Colonic mucosa (tissue), 4 donors: Measurements from ENCODE around the gene KRT79. TPM values are rescaled to one million over a fixed set of nuclear protein-coding genes. Genes with fewer than 3 reads are reported as not detected.

Experiments
- DNase-seq: peaks from one replicate; pipeline ENCODE4 v3.0.0-alpha.2; 2020
- H3K27ac ChIP-seq: fragments of 200-600 bp; one replicate; pipeline ENCODE4 v1.8.0; 2021
- H3K27me3 ChIP-seq: fragments of 200-600 bp; one replicate; pipeline ENCODE4 v1.8.0; 2021
- H3K36me3 ChIP-seq: fragments of 200-600 bp; one replicate; pipeline ENCODE4 v1.8.0; 2021
- H3K4me1 ChIP-seq: fragments of 200-600 bp; one replicate; pipeline ENCODE4 v1.8.0; 2021; ENCODE audit warnings: mild to moderate bottlenecking
- H3K4me3 ChIP-seq: fragments of 200-600 bp; one replicate; pipeline ENCODE4 v1.8.0; 2021
- H3K9ac ChIP-seq, 2 donors: one replicate each; pipeline ENCODE4 v1.7.0; 2013; ENCODE audit warnings: control low read depth in 2 of 2, low read depth in 2 of 2, low read length in 2 of 2
- H3K9me3 ChIP-seq: fragments of 200-600 bp; one replicate; pipeline ENCODE4 v1.8.0; 2021
- intact Hi-C: fragments of 100-400 bp; cut with DNase I; formaldehyde crosslinking; loops from one replicate; pipeline ENCODE4 v1.14.1; 2022
- total RNA-seq, 2 donors: library from RNA; stranded (reverse); fragmentation: NEBNext Ultra II Directional in 1 of 2; extraction: Animal tissue kit (Norgen Biotek cat#: 25700) in 1 of 2; gene quantifications; one replicate each; pipeline ENCODE4 v1.2.1, GENCODE V29; 2021
- TF ChIP-seq, protein P1 (sequence below): fragments of 200-600 bp; IDR thresholded peaks from one replicate; pipeline ENCODE4 v1.8.0; 2022; ENCODE audit warnings: antibody characterized with exemption, mild to moderate bottlenecking
- donor health status: healthy.
- donor health status: DM: no; HTN: no; CAD: no.
- donor health status: DM: no; HTN: no; CAD: no.

KRT79 gene
- total RNA-seq, 2 donors from 2014 or later = not detected

DNA sequence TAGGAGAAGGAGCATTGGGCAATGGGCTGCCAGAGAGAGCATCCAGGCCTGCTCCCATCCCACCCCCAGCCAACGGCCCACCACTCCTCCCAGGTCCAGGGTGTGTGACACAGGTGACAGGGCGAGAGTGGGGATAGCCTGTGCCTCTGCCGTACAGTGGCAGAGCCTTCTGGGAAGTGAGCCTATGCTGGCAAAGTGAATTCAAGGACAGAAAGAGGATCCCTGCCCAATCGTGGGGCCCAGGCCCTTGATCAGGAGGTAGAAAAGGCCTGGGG, 553 bp upstream of the KRT79 start:
- TF ChIP-seq, protein P1, sequence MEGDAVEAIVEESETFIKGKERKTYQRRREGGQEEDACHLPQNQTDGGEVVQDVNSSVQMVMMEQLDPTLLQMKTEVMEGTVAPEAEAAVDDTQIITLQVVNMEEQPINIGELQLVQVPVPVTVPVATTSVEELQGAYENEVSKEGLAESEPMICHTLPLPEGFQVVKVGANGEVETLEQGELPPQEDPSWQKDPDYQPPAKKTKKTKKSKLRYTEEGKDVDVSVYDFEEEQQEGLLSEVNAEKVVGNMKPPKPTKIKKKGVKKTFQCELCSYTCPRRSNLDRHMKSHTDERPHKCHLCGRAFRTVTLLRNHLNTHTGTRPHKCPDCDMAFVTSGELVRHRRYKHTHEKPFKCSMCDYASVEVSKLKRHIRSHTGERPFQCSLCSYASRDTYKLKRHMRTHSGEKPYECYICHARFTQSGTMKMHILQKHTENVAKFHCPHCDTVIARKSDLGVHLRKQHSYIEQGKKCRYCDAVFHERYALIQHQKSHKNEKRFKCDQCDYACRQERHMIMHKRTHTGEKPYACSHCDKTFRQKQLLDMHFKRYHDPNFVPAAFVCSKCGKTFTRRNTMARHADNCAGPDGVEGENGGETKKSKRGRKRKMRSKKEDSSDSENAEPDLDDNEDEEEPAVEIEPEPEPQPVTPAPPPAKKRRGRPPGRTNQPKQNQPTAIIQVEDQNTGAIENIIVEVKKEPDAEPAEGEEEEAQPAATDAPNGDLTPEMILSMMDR = no peak
- Histone ChIP-seq H3K4me1 (no peaks in the 10 kb centered on the region), H3K9ac (no peak overlapping the region), H3K27ac (no peak overlapping the region), H3K4me3 (no peak overlapping the region), H3K27me3 (no peaks in the 10 kb centered on the region), H3K36me3 (no peaks in the 10 kb centered on the region), H3K9me3 (no peaks in the 10 kb centered on the region)
- DNase-seq = no peak
- intact Hi-C loops = no loop called here

DNA sequence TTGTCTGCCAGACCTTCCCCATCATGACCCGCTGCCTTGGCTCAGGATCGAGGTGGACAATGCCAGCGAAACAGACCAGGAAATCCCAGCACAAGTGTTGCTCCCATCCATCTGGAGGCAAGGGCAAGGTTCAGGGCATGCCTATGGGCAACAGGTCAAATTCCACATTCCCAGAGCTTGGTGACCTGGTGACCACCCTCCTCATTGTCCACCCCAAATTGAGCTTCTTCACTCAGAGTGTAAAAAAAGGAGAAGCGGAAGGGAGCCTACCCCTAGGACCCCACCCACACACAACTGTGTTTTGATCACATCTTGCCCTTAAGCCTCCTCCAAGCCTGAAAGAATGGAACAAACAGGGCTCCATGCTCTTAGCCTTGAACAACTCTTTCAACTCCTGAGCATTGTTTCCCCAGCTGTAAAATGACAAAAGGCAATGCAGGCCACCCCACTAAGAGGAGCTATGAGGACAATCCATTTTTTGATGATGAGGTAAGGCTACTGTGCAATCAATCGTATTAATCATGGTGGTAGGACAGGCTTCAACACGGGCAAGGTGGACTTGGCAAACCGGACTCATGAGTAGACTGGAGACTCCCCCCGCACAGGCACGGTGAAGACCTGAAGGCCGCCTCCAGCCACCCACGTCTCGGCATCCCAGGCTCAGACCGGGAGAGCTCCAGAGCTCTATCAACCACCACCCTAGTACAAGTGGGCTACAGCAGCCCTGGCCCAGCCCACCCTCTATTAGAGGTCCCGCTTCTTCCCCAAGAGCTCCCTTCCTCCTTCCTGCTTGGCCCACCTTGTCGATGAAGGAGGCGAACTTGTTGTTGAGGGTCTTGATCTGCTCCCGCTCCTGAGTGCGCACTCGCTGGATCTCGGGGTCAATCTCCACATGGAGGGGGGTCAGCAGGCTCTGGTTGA, 866 bp downstream of the KRT79 start:
- intact Hi-C loops = no loop called here

DNA sequence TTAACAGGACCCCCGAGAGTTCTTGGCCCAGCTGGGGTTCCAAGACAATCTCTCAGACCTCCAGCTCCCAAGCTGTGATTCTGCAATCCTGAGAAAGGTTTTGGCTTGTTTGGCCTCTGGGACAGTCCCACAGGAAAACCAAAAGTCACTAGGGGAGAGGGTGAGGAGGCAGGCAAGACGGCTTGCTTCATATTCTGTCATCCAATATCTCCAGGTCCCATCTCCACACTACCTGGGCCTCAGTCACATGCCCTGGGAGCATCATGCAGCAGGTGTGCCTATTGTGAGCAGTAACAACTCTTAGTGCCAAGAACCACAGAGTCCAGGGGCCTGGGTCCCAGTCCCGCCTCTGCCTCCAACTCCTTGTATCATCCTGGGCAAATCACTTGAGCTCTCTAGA, 1.7 kb downstream of the KRT79 start:
- no peak for DNase-seq
- Histone ChIP-seq H3K27me3 (no peaks in the 10 kb centered on the region), H3K27ac (no peak overlapping the region), H3K36me3 (no peaks in the 10 kb centered on the region), H3K4me1 (no peaks in the 10 kb centered on the region), H3K9ac (no peak overlapping the region), H3K4me3 (no peak overlapping the region), H3K9me3 (no peaks in the 10 kb centered on the region)
- intact Hi-C loops = no loop called here
- TF ChIP-seq, protein P1 = no peak

More for the DNA sequence above, 866 bp downstream of the KRT79 start:
- TF ChIP-seq, protein P1 = no peak
- Histone ChIP-seq H3K9ac (no peak overlapping the region), H3K36me3 (no peaks in the 10 kb centered on the region), H3K9me3 (no peaks in the 10 kb centered on the region), H3K27me3 (no peaks in the 10 kb centered on the region), H3K4me1 (no peaks in the 10 kb centered on the region), H3K27ac (no peak overlapping the region), H3K4me3 (no peak overlapping the region)
- peak; percentile 35 for DNase-seq

DNA sequence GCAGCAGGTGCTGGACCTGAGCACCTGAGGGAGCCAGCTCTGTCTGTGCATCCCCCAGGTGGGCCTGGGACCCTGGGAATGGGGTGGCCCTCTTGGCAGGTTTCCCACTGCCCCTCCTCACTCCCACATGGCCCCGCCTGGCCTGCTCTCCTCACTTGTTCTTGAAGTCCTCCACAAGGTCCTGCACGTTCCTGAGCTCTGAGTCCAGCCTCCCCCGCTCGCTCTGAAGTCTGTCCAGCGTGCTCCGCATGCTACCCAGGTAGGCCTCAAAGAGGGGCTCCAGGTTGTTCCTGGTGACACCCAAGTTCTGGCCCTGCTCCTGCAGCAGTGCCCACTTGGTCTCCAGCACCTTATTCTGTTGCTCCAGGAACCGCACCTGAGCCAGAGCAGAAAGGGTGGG, 2.9 kb downstream of the KRT79 start:
- Histone ChIP-seq H3K9me3 (no peaks in the 10 kb centered on the region), H3K36me3 (no peaks in the 10 kb centered on the region), H3K4me1 (no peaks in the 10 kb centered on the region), H3K27me3 (no peaks in the 10 kb centered on the region), H3K9ac (no peak overlapping the region), H3K27ac (no peak overlapping the region), H3K4me3 (no peak overlapping the region)
- no peak for DNase-seq
- TF ChIP-seq, protein P1 = no peak
- intact Hi-C loops = no loop called here

DNA sequence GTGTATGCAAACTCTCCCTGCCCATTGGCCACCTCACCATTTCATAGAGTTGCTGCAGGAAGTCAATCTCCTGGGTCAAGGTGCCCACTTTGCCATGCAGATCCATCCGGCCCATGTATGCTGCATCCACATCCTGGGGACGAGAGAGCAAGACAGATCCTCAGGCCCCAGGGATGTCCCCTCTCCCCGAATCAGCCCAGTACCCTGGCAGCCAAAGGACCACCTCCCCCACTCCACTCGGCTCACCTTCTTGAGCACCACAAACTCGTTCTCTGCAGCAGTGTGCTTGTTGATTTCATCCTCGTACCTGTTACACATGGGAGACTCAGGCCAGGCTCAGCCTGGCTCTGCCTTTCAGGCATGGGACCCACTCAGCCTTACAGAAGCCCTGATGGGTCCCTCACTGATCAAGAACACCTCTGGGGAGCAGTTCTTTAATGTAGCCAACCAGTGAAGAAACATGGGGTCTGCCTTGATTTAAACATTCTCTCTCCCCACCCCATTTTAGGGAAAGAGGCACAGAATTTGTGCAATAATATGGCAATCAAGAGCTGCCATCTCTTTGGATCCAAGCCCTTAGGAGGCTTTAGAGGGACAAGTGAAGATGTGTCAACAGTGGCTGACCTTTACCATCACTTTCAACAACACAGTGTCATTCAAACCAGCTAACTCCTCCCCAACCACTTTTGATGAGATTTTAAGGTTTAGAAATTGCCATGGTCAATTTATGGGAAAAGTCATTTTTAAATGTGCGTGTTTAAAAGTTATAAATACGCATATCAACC, 3.9 kb downstream of the KRT79 start:
- intact Hi-C loops = no loop called here
- Histone ChIP-seq H3K9me3 (no peaks in the 10 kb centered on the region), H3K9ac (no peak overlapping the region), H3K27me3 (no peaks in the 10 kb centered on the region), H3K27ac (no peak overlapping the region), H3K4me3 (no peak overlapping the region), H3K4me1 (no peaks in the 10 kb centered on the region), H3K36me3 (no peaks in the 10 kb centered on the region)
- TF ChIP-seq, protein P1 = no peak
- DNase-seq = no peak
